K562 (cell line): ENCODE results near the gene GAB4. TPM values are rescaled to one million over a fixed set of nuclear protein-coding genes. Genes with fewer than 3 reads are reported as not detected.

Source experiments
- ATAC-seq: fragments of 200-7000 bp; cut with Tn5 transposase; 3 replicates; pipeline ENCODE4 v1.9.1; 2020; ENCODE audit warnings: moderate library complexity
- BruUV-seq: library from RNA; stranded (reverse); fragments of 400-500 nt; replicated peaks from 2 replicates; lab custom pipeline; 2021; lab: Mats Ljungman, UMichigan
- CTCF ChIA-PET: fragments of 300-600 bp; formaldehyde crosslinking; extraction: SDS; loops from one replicate; lab custom pipeline; 2021; ENCODE audit warnings: low intra/inter-chr PET ratio; lab: Yijun Ruan, JAX
- POLR2A ChIA-PET: fragments of 300-600, 350-650 bp; sonication (Branson Sonifier 250); formaldehyde crosslinking; extraction: SDS; loops from one replicate; lab custom pipeline; 2021; ENCODE audit warnings: antibody characterized with exemption, inconsistent platforms; lab: Yijun Ruan, JAX
- DNase-seq, 4 experiments: peaks; one replicate each; pipeline versions ENCODE4 v3.0.0 to v3.0.0-alpha.2; 2011 to 2018; ENCODE audit warnings: low spot score in 3 of 4, mixed read lengths in 3 of 4; ENCODE audit errors: extremely low read depth in 1 of 4
- FAIRE-seq: peaks from 2 replicates; lab custom pipeline; 2011; peaks lifted over from hg19 to GRCh38; lab: Jason Lieb, UNC
- H2AFZ ChIP-seq: 2 replicates; pipeline ENCODE4 v1.6.0; 2011; ENCODE audit warnings: low read depth, low read length, control low read depth, inconsistent platforms
- H3K27ac ChIP-seq: fragments of 200-600 bp; 3 replicates; pipeline ENCODE4 v1.8.0; 2011; ENCODE audit warnings: low read depth, mild to moderate bottlenecking, control low read depth, inconsistent platforms, low read length, moderate library complexity, mixed read lengths; ENCODE audit errors: extremely low read depth
- H3K27me3 ChIP-seq, 2 experiments: fragments of 300-600 bp in 1 of 2; 2 replicates in 1 of 2; 3 replicates in 1 of 2; pipeline versions ENCODE4 v1.6.0 to v1.8.0; 2011; ENCODE audit warnings: inconsistent platforms in 2 of 2, low read length in 2 of 2, mild to moderate bottlenecking in 1 of 2, mixed read lengths in 1 of 2, moderate library complexity in 1 of 2; ENCODE audit not compliant: control insufficient read depth in 2 of 2, insufficient read depth in 2 of 2
- H3K36me3 ChIP-seq: fragments of 300-600 bp; 3 replicates; pipeline ENCODE4 v1.8.0; 2011; ENCODE audit warnings: mild to moderate bottlenecking, low read length, inconsistent platforms; ENCODE audit not compliant: control insufficient read depth, insufficient read depth
- H3K4me1 ChIP-seq, 2 experiments: fragments of 200-600 bp in 1 of 2; replicated peaks in 1 of 2; 2 replicates in 1 of 2; 3 replicates in 1 of 2; pipeline versions ENCODE4 v1.5.1 to v1.8.0; 2011; ENCODE audit warnings: inconsistent platforms in 2 of 2, low read length in 2 of 2, mild to moderate bottlenecking in 1 of 2, mixed read lengths in 1 of 2, moderate library complexity in 1 of 2; ENCODE audit not compliant: control insufficient read depth in 2 of 2, insufficient read depth in 2 of 2
- H3K4me2 ChIP-seq: 2 replicates; pipeline ENCODE4 v1.6.1; 2011; ENCODE audit warnings: low read length, control low read depth, inconsistent platforms, mixed read lengths; ENCODE audit not compliant: insufficient read depth
- H3K4me3 ChIP-seq: fragments of 200-600 bp; sonication (generic), shearing (Covaris generic); 2 replicates; pipeline ENCODE4 v1.5.1; 2016; ENCODE audit warnings: control low read depth, inconsistent platforms
- H3K79me2 ChIP-seq: fragments of 200-600 bp; 3 replicates; pipeline ENCODE4 v1.8.0; 2011; ENCODE audit warnings: low read length, inconsistent platforms; ENCODE audit not compliant: control insufficient read depth, insufficient read depth
- H3K9ac ChIP-seq, 2 experiments: 2 replicates each; pipeline versions ENCODE4 v1.6.0 to v1.6.1; 2011; ENCODE audit warnings: low read depth in 2 of 2, low read length in 2 of 2, control low read depth in 1 of 2, inconsistent platforms in 1 of 2, mild to moderate bottlenecking in 1 of 2, mixed read lengths in 1 of 2; ENCODE audit not compliant: insufficient read depth in 1 of 2
- H3K9me1 ChIP-seq: one replicate; pipeline ENCODE4 v1.6.0; 2011; ENCODE audit warnings: inconsistent platforms, mild to moderate bottlenecking, low read length, moderate library complexity; ENCODE audit not compliant: control insufficient read depth, insufficient read depth
- H3K9me3 ChIP-seq: replicated peaks from 2 replicates; pipeline ENCODE4 v1.5.1; 2011; ENCODE audit warnings: low read depth, low read length, inconsistent platforms; ENCODE audit not compliant: control insufficient read depth, insufficient read depth
- H4K20me1 ChIP-seq: replicated peaks from 2 replicates; pipeline ENCODE4 v1.6.1; 2011; ENCODE audit warnings: low read length, inconsistent platforms, mixed read lengths; ENCODE audit not compliant: control insufficient read depth, insufficient read depth
- CHD2 ChIP-seq: IDR thresholded peaks from 2 replicates; pipeline ENCODE4 v1.6.1; 2011; ENCODE audit warnings: low read depth, low read length
- CREB3L1 ChIP-seq: fragments of 450-650 bp; IDR thresholded peaks from 2 replicates; pipeline ENCODE4 v1.6.1; 2014; ENCODE audit warnings: low read depth, mild to moderate bottlenecking, moderate library complexity, borderline replicate concordance
- CUX1 ChIP-seq: fragments of 200-800 bp; sonication (Bioruptor generic); IDR thresholded peaks from 2 replicates; pipeline ENCODE4 v1.6.1; 2016; ENCODE audit warnings: missing genetic modification characterization, missing compliant biosample characterization
- DDX20 ChIP-seq: fragments of 450-650 bp; IDR thresholded peaks from 2 replicates; pipeline ENCODE4 v1.6.1; 2016; ENCODE audit warnings: missing genetic modification characterization, low read depth, mild to moderate bottlenecking, missing compliant biosample characterization, moderate library complexity
- GATA2 ChIP-seq: sonication (generic); formaldehyde crosslinking; IDR thresholded peaks from 2 replicates; pipeline ENCODE4 v1.4.0; 2020; ENCODE audit warnings: mild to moderate bottlenecking, missing genetic modification reagents
- IRF1 ChIP-seq: sonication (generic); formaldehyde crosslinking; IDR thresholded peaks from 2 replicates; pipeline ENCODE4 v1.8.0; 2022; ENCODE audit warnings: missing genetic modification reagents, mild to moderate bottlenecking, borderline replicate concordance
- JUNB ChIP-seq: fragments of 450-650 bp; formaldehyde crosslinking; conservative IDR thresholded peaks from 2 replicates; pipeline ENCODE4 v1.4.0; 2020; ENCODE audit warnings: mild to moderate bottlenecking
- KDM4B ChIP-seq, 2 experiments: fragments of 450-650 bp in 1 of 2; sonication (generic) in 1 of 2; IDR thresholded peaks; 2 replicates each; pipeline ENCODE4 v1.6.1; 2016 to 2017; ENCODE audit warnings: borderline replicate concordance in 2 of 2, antibody characterized with exemption in 1 of 2, low read depth in 1 of 2, mild to moderate bottlenecking in 1 of 2
- NFXL1 ChIP-seq: fragments of 450-650 bp; formaldehyde crosslinking; IDR thresholded peaks from 2 replicates; pipeline ENCODE4 v1.4.0; 2021; ENCODE audit warnings: mild to moderate bottlenecking
- RAD21 ChIP-seq, 2 experiments: fragments of 250-450 bp in 1 of 2; fragments of 450-650 bp in 1 of 2; sonication (Bioruptor Pico) in 1 of 2; formaldehyde crosslinking in 1 of 2; IDR thresholded peaks in 1 of 2; conservative IDR thresholded peaks in 1 of 2; 2 replicates each; pipeline versions ENCODE4 v1.4.0 to v1.8.0; 2020 to 2022; ENCODE audit warnings: mild to moderate bottlenecking in 2 of 2, moderate library complexity in 1 of 2
- TAL1 ChIP-seq: fragments of 450-650 bp; IDR thresholded peaks from 2 replicates; pipeline ENCODE4 v1.6.1; 2016; ENCODE audit warnings: mild to moderate bottlenecking
- ZBTB17 ChIP-seq: fragments of 450-650 bp; formaldehyde crosslinking; IDR thresholded peaks from 2 replicates; pipeline ENCODE4 v1.4.0; 2020; ENCODE audit warnings: mild to moderate bottlenecking
- ZFP30 ChIP-seq: fragments of 250-450 bp; sonication (Bioruptor Pico); IDR thresholded peaks from 2 replicates; pipeline ENCODE4 v1.8.0; 2022; ENCODE audit warnings: moderate library complexity, mild to moderate bottlenecking, inconsistent platforms, borderline replicate concordance
- ZNF146 ChIP-seq: IDR thresholded peaks from one replicate; pipeline ENCODE4 v1.6.1; 2018; ENCODE audit warnings: missing compliant biosample characterization; ENCODE audit not compliant: unreplicated experiment
- ZNF232 ChIP-seq: sonication (generic); formaldehyde crosslinking; IDR thresholded peaks from 2 replicates; pipeline ENCODE4 v1.8.0; 2022; ENCODE audit warnings: mild to moderate bottlenecking, missing genetic modification reagents
- ZNF282 ChIP-seq: sonication (generic); formaldehyde crosslinking; IDR thresholded peaks from 2 replicates; pipeline ENCODE4 v1.8.1; 2023; ENCODE audit warnings: missing genetic modification reagents
- ZNF780A ChIP-seq: fragments of 250-450 bp; sonication (Bioruptor Pico); IDR thresholded peaks from 2 replicates; pipeline ENCODE4 v1.5.0; 2021; ENCODE audit warnings: mild to moderate bottlenecking
- WGBS: fragments of 100-300 bp; shearing (Covaris generic); methylation state at CpG from one replicate; pipeline ENCODE4 v1.1.6; 2016; ENCODE audit warnings: low coverage, mixed read lengths; ENCODE audit not compliant: insufficient coverage; ENCODE audit errors: missing lambda C conversion rate; 5-methylcytosine and 5-hydroxymethylcytosine counted together
- in situ Hi-C: fragments of 300-500 bp; cut with MboI; formaldehyde crosslinking; loops from 4 replicates; pipeline ENCODE4 v1.15.0; 2018; ENCODE audit warnings: inconsistent platforms, mixed read lengths
- intact Hi-C: fragments of 100-400 bp; cut with micrococcal nuclease; formaldehyde crosslinking; loops from 2 replicates; pipeline ENCODE4 v1.14.2; 2022
- polyA plus RNA-seq, 8 experiments: library from polyadenylated mRNA; depleted of rRNA in 4 of 8; stranded (reverse) in 5 of 8; unstranded in 3 of 8; fragments of >200 nt; fragmentation: Nextera tagmentation in 2 of 8; fragmentation: Illumina TruSeq in 1 of 8; extraction: Ambion mirVana in 2 of 8; extraction: Trizol in 1 of 8; gene quantifications; 2 replicates each; pipeline versions ENCODE4 v1.2.1 to v1.2.3, GENCODE V29; 2011 to 2014; ENCODE audit warnings: inconsistent platforms in 1 of 8, missing spikeins in 1 of 8
- total RNA-seq, 7 experiments: library from RNA; depleted of rRNA in 6 of 7; stranded (reverse); fragments of >200 nt in 6 of 7; fragmentation: Illumina TruSeq in 2 of 7; extraction: Trizol in 2 of 7; gene quantifications; 2 replicates each; pipeline versions ENCODE4 v1.2.1 to v1.2.3, GENCODE V29; 2011 to 2021; ENCODE audit warnings: low replicate concordance in 1 of 7

The GAB4 gene
- total and polyA plus RNA-seq, 9 of the 15 experiments (the other 6 are each of a cell fraction or from before 2014, with no cell fraction given), result 0.04 to 0.11 (median 0.04) TPM; not detected in 6

- no TSS peak for BruUV-seq
- Histone ChIP-seq H3K27ac (no peak overlapping the region), H4K20me1 (no peaks in the 10 kb centered on the region), H3K9me1 (no peaks in the 10 kb centered on the region), H3K9me3 (no peaks in the 10 kb centered on the region), H3K27me3 (peaks cover 2 to 14% of the 10 kb centered on the region in 2 experiments; a peak in 1 of 5 replicates), H2AFZ (no peak overlapping the region), H3K4me3 (no peak overlapping the region), H3K4me2 (no peak overlapping the region), H3K36me3 (no peaks in the 10 kb centered on the region), H3K9ac (no peak overlapping the region), H3K4me1 (no peaks in the 10 kb centered on the region), H3K79me2 (no peaks in the 10 kb centered on the region)
- FAIRE-seq (no peak), ATAC-seq (no peak), DNase-seq (no peak)
- POLR2A ChIA-PET, result no interaction called here
- in situ Hi-C loops, result no loop called here
- intact Hi-C loops, result no loop called here
- CTCF ChIA-PET, result no interaction called here
- WGBS, result 0% methylated on average over 6 of the region's 6 CpGs
- TF ChIP-seq CUX1 (CRISPR knock-in tag) (no peak), CHD2 (no peak), IRF1 (CRISPR knock-in tag) (no peak), ZNF282 (CRISPR knock-in tag) (no peak), CREB3L1 (no peak), ZNF780A (CRISPR knock-in tag) (no peak), ZNF232 (CRISPR knock-in tag) (no peak), NFXL1 (CRISPR knock-in tag) (no peak), TAL1 (no peak), JUNB (CRISPR knock-in tag) (no peak), ZFP30 (CRISPR knock-in tag) (no peak), GATA2 (CRISPR knock-in tag) (no peak), ZBTB17 (CRISPR knock-in tag) (no peak), KDM4B (IDR thresholded peaks at IDR 0.05; ENCODE audit: borderline replicate concordance in 2 of 2, low read depth in 1 of 2) (no peak), RAD21 (CRISPR knock-in tag; conservative IDR thresholded peaks at IDR 0.05 in 1 of 2, IDR thresholded peaks at IDR 0.05 in 1 of 2) (no peak), ZNF146 (CRISPR knock-in tag) (no peak), DDX20 (tag) (no peak)
Observed at GRCh38 chr22:16989915-16990314, 18.1 kb downstream of the GAB4 start.
